IPS-15b (cell line): ENCODE results near the gene CPZ.
"Not testable (repeated sequence)": the region's sequence is repeated elsewhere in the genome, so short reads cannot be mapped to it uniquely, and the experiment has no call there.

Experiments used
- H3K27me3 ChIP-seq: one replicate; pipeline ENCODE4 v1.6.1; 2013; ENCODE audit warnings: low read length; ENCODE audit not compliant: control insufficient read depth, insufficient read depth
- H3K36me3 ChIP-seq: one replicate; pipeline ENCODE4 v1.6.1; 2013; ENCODE audit warnings: low read length; ENCODE audit not compliant: control insufficient read depth, insufficient read depth
- H3K4me1 ChIP-seq: one replicate; pipeline ENCODE4 v1.6.1; 2013; ENCODE audit warnings: mild to moderate bottlenecking, low read length; ENCODE audit not compliant: control insufficient read depth, insufficient read depth
- H3K4me3 ChIP-seq: one replicate; pipeline ENCODE4 v1.5.1; 2013; ENCODE audit warnings: low read depth, low read length
- H3K9ac ChIP-seq: one replicate; pipeline ENCODE4 v1.6.1; 2013; ENCODE audit warnings: low read depth, mild to moderate bottlenecking, low read length
- H3K9me3 ChIP-seq: one replicate; pipeline ENCODE4 v1.6.1; 2013; ENCODE audit warnings: mild to moderate bottlenecking, low read length; ENCODE audit not compliant: control insufficient read depth, insufficient read depth

The CPZ gene

GRCh38 chr4:8575457-8575856, 17.1 kb upstream of the CPZ start:
- Histone ChIP-seq H3K9ac (no peak overlapping the region), H3K4me3 (no peak overlapping the region), H3K36me3 (no peaks in the 10 kb centered on the region), H3K9me3 (no peaks in the 10 kb centered on the region), H3K27me3 (peaks cover 7% of the 10 kb centered on the region), H3K4me1 (peaks cover 4% of the 10 kb centered on the region)

DNA sequence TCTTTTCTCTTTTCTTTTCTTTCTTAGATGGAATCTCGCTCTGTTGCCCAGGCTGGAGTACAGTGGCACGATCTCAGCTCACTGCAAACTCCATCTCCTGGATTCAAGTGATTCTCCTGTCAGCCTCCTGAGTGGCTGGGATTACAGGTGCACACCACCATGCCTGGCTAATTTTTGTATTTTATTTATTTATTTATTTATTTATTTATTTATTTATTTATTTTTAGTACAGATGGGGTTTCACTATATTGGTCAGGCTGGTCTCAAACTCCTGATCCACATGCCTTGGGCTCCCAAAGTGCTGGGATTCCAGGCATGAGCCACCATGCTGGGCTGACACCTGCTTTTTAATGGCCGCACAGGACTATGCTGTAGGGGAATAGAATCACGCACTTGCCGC, 16.0 kb upstream of the CPZ start:
- H3K27me3 ChIP-seq, result peaks cover 13% of the 10 kb centered on the region
- not testable (repeated sequence) for H3K9ac ChIP-seq, H3K36me3 ChIP-seq, H3K4me1 ChIP-seq, H3K4me3 ChIP-seq, H3K9me3 ChIP-seq

DNA sequence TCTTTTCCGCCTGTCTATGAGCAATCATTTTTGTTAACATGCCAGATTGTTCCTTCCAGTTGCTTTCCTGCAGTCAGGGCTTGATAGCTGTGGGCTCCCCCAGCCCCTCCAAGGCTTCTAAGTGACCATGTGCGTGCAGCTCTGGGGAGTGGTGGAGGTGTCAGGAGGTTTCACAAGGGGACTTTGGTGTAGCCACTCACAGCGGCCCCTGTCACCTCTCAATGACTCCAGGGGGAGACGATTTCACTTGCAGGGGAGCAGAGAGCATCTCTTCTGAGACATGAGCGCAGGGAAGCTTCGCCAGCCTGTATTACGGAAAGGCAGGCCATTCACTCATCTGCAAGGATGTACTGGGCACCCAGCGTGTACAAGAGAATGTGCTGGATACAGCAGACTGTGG, 15.5 kb upstream of the CPZ start:
- H3K9me3 ChIP-seq, result no peaks in the 10 kb centered on the region
- no peak overlapping the region for H3K9ac ChIP-seq
- H3K4me1 ChIP-seq, result peaks cover 4% of the 10 kb centered on the region
- no peaks in the 10 kb centered on the region for H3K36me3 ChIP-seq
- no peak overlapping the region for H3K4me3 ChIP-seq
- H3K27me3 ChIP-seq, result peaks cover 18% of the 10 kb centered on the region

DNA sequence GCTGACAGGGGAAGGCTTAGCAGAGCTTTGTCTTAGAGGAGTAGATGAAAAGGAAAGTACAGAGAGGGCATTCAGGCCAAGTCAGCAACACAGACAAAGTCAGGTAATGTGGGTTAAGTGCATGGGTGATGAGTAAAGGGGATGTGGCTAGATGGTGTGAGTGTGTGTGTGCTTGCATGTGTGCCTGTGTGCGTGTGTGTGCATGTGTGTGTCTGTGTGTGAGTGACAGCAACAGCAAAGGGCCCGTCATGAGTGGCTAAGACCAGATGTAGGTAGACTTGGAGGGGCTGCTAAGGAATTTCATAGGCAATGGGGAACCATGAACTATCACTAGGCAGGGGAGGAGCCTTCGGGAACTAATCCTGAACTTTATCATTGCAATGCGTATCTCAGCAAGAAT, 14.6 kb upstream of the CPZ start:
- H3K27me3 ChIP-seq, result peaks cover 26% of the 10 kb centered on the region
- no peaks in the 10 kb centered on the region for H3K36me3 ChIP-seq
- H3K4me1 ChIP-seq, result peaks cover 4% of the 10 kb centered on the region
- no peak overlapping the region for H3K9ac ChIP-seq
- H3K4me3 ChIP-seq, result no peak overlapping the region
- no peaks in the 10 kb centered on the region for H3K9me3 ChIP-seq

- no peaks in the 10 kb centered on the region for H3K9me3 ChIP-seq
- H3K4me1 ChIP-seq, result peaks cover 4% of the 10 kb centered on the region
- H3K4me3 ChIP-seq, result no peak overlapping the region
- no peak overlapping the region for H3K9ac ChIP-seq
- H3K36me3 ChIP-seq, result peaks cover 2% of the 10 kb centered on the region
- peaks cover 27% of the 10 kb centered on the region for H3K27me3 ChIP-seq
Observed at GRCh38 chr4:8578717-8579116, 13.8 kb upstream of the CPZ start.

DNA sequence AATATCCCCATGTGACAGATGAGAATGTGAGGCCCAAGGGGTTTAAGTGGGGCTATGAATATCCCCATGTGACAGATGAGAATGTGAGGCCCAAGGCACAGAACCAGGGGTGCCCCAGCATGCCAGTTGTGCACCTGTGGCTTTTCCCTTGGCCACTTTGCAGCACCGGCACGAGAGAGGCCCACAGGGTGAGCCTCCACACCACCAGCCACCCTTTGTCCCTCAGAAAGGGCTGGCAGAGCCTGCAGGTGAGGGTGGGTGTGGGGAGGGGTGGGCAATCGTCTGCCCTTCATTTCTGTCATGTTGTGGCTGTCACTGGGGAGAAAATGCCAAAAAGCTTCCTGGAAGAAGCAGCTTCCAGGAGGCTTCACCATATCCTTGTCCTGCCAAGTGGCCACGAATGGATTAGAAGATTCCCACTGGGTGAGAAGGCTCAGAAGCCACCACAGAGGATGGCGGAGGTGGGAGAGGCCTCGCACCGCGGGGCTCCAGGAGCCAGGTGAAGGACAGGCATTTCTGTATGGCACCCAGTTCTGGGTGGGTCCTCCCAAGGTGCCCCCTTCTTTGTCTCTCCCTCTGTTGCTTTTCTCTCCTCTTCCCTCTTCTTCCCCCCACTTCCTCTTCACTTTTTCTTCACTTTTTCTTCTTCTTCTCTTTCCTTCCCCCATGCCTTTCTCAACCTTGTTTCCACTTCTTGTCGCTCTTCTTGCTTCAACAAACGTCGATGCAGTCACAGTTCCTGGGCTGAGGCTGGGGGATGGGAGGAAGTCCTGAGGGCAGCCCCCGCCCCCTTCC, 12.8 kb upstream of the CPZ start:
- peaks cover 4% of the 10 kb centered on the region for H3K4me1 ChIP-seq
- H3K36me3 ChIP-seq, result peaks cover 2% of the 10 kb centered on the region
- no peaks in the 10 kb centered on the region for H3K9me3 ChIP-seq
- peaks cover 32% of the 10 kb centered on the region for H3K27me3 ChIP-seq
- H3K4me3 ChIP-seq, result peak overlapping the region; percentile 11
- H3K9ac ChIP-seq, result no peak overlapping the region

- Histone ChIP-seq H3K9me3 (no peaks in the 10 kb centered on the region), H3K4me3 (peak within 1 kb of the TSS; percentile 59), H3K27me3 (peaks cover 32% of the 10 kb centered on the region), H3K36me3 (peaks cover 2% of the 10 kb centered on the region), H3K4me1 (peaks cover 4% of the 10 kb centered on the region), H3K9ac (no peak within 1 kb of the TSS)
Observed at GRCh38 chr4:8580321-8581093, 12.1 kb upstream of the CPZ start, which contains the start of gene GPR78. Gene GPR78, plus strand, starts transcription at chr4:8580392. Its CDS starts 591 bp downstream, at chr4:8580983.

GRCh38 chr4:8581094-8581861, 11.3 kb upstream of the CPZ start:
- Histone ChIP-seq H3K9ac (no peak overlapping the region), H3K27me3 (peaks cover 32% of the 10 kb centered on the region), H3K9me3 (no peaks in the 10 kb centered on the region), H3K4me3 (peak overlapping the region; percentile 59), H3K36me3 (peaks cover 2% of the 10 kb centered on the region), H3K4me1 (peaks cover 4% of the 10 kb centered on the region)

DNA sequence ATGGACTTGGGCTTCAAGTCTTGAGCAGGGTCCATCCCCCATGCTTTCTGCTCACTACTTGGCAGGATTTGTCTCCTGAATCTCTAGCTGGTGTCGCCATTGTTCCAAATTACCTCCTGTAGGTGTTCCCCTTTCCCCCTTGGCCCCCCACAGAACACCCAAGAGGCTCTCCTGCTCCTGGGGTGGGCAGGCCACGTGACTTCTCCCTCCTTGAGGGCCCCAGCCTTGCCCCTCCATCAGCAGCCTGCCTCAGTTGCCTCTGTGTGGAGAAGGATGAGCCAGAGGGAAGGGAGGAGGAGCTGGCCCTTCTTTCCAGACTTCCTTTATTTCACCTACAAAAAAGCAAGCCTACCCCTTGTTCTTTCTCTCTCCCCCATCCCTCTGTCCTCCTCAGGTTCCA, 10.5 kb upstream of the CPZ start:
- Histone ChIP-seq H3K27me3 (peaks cover 32% of the 10 kb centered on the region), H3K9ac (no peak overlapping the region), H3K4me1 (peaks cover 4% of the 10 kb centered on the region), H3K4me3 (no peak overlapping the region), H3K36me3 (peaks cover 2% of the 10 kb centered on the region), H3K9me3 (no peaks in the 10 kb centered on the region)

DNA sequence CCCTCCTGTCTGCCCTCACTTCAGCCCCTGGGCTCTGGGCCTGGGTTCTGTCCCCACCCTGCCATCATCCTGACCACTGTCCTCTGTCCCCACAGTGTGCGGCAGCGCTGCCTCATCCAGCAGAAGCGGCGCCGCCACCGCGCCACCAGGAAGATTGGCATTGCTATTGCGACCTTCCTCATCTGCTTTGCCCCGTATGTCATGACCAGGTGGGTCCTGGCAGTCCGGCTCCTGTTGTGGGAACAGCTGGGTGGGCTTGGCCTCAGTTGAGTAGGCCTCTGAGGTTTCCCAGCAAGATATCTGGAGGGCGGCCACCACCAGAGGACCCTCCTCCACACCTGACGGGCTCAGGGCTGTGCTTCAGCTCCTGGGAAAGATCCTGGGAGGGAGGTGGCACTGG, 10.1 kb upstream of the CPZ start:
- Histone ChIP-seq H3K4me3 (no peak overlapping the region), H3K27me3 (peaks cover 32% of the 10 kb centered on the region), H3K36me3 (peaks cover 2% of the 10 kb centered on the region), H3K9me3 (no peaks in the 10 kb centered on the region), H3K9ac (no peak overlapping the region), H3K4me1 (peaks cover 4% of the 10 kb centered on the region)

GRCh38 chr4:8582941-8583654, 9.5 kb upstream of the CPZ start:
- H3K9ac ChIP-seq, result no peak overlapping the region
- H3K4me1 ChIP-seq, result peaks cover 4% of the 10 kb centered on the region
- peaks cover 2% of the 10 kb centered on the region for H3K36me3 ChIP-seq
- peaks cover 32% of the 10 kb centered on the region for H3K27me3 ChIP-seq
- H3K9me3 ChIP-seq, result no peaks in the 10 kb centered on the region
- H3K4me3 ChIP-seq, result no peak overlapping the region
